ENCODE data around the gene SCYGR8.
"Not testable (repeated sequence)": the region's sequence is repeated elsewhere in the genome, so short reads cannot be mapped to it uniquely, and the experiment has no call there.

SCYGR8 gene

GRCh38 chr2:227745594-227745993 is at the start of gene SCYGR8:
Gene SCYGR8, plus strand, starts transcription at chr2:227745894. Its CDS starts 0 bp downstream, at chr2:227745894.
- no peak for DNase-seq

- no peak for DNase-seq
These were observed 48.6 kb upstream of the SCYGR8 start for GRCh38 chr2:227696990-227697679.

- DNase-seq, result no peak
These were observed 44.1 kb upstream of the SCYGR8 start for GRCh38 chr2:227701556-227701955.

- DNase-seq, result no peak
These were observed 42.4 kb upstream of the SCYGR8 start for GRCh38 chr2:227703280-227703732.

GRCh38 chr2:227703961-227704360 is 41.7 kb upstream of the SCYGR8 start:
- DNase-seq, result no peak

- no peak for DNase-seq
These were observed 38.8 kb upstream of the SCYGR8 start for GRCh38 chr2:227706859-227707258.

GRCh38 chr2:227707390-227707789 is 38.3 kb upstream of the SCYGR8 start:
- no peak for DNase-seq

GRCh38 chr2:227710986-227711385 is 34.7 kb upstream of the SCYGR8 start:
- DNase-seq, result no peak

GRCh38 chr2:227713291-227713690 is 32.4 kb upstream of the SCYGR8 start:
- no peak for DNase-seq

GRCh38 chr2:227716501-227716900 is 29.2 kb upstream of the SCYGR8 start:
- DNase-seq, result no peak

- peak; percentile 23 to 30 for DNase-seq
These were observed 27.8 kb upstream of the SCYGR8 start, which contains the start of gene SLC19A3 for GRCh38 chr2:227717687-227718567. Gene SLC19A3, minus strand, starts transcription at chr2:227718028. Its CDS starts 15,710 bp downstream, at chr2:227702318.

GRCh38 chr2:227719641-227720040 is 26.1 kb upstream of the SCYGR8 start:
- DNase-seq, result no peak

- DNase-seq, result no peak
These were observed 25.0 kb upstream of the SCYGR8 start for GRCh38 chr2:227720680-227721079.

GRCh38 chr2:227722821-227723220 is 22.9 kb upstream of the SCYGR8 start:
- DNase-seq, result not testable (repeated sequence)

- DNase-seq, result no peak
These were observed 21.2 kb upstream of the SCYGR8 start, which contains the start of gene SCYGR6 for GRCh38 chr2:227724394-227725039. Gene SCYGR6, minus strand, starts transcription at chr2:227724757. Its CDS starts 0 bp downstream, at chr2:227724757.

- no peak for DNase-seq
These were observed 17.7 kb upstream of the SCYGR8 start, which contains the start of gene SCYGR7 for GRCh38 chr2:227728035-227728434. Gene SCYGR7, plus strand, starts transcription at chr2:227728335. Its CDS starts 0 bp downstream, at chr2:227728335.

- no peak for DNase-seq
These were observed 6.3 kb upstream of the SCYGR8 start for GRCh38 chr2:227739351-227739750.

GRCh38 chr2:227740705-227741104 is 5.0 kb upstream of the SCYGR8 start:
- peak in 1 of 2 experiments; percentile 32 for DNase-seq

- no peak for DNase-seq
These were observed 2.4 kb downstream of the SCYGR8 start for GRCh38 chr2:227748079-227748478.

GRCh38 chr2:227756261-227756660 is 10.6 kb downstream of the SCYGR8 start:
- DNase-seq, result not testable (repeated sequence)

GRCh38 chr2:227759411-227760118 is 13.9 kb downstream of the SCYGR8 start:
- DNase-seq, result no peak

- DNase-seq, result no peak
These were observed 16.2 kb downstream of the SCYGR8 start for GRCh38 chr2:227761740-227762476.

Measured in activated T-cell treated with anti-CD3 and anti-CD28 coated beads, Interleukin-2, amount 50 U/mL, for 48 hours (primary cell).